Liver (tissue), 9 donors: ENCODE measurements around the gene ARID5B. TPM values are rescaled to one million over a fixed set of nuclear protein-coding genes. Genes with fewer than 3 reads are reported as not detected.

ENCODE experiments used
- DNase-seq: peaks from one replicate; pipeline ENCODE4 v3.0.0-alpha.2; 2017; ENCODE audit warnings: low spot score
- H3K27ac ChIP-seq, 2 donors: one replicate each; pipeline ENCODE4 v1.7.0; 2013; ENCODE audit warnings: inconsistent platforms in 2 of 2, low read length in 2 of 2, control low read depth in 1 of 2, low read depth in 1 of 2, mild to moderate bottlenecking in 1 of 2
- H3K27me3 ChIP-seq, 4 donors: one replicate each; pipeline versions ENCODE4 v1.6.1 to v1.7.0; 2013; ENCODE audit warnings: low read length in 3 of 4, inconsistent platforms in 1 of 4, mild to moderate bottlenecking in 1 of 4, moderate library complexity in 1 of 4; ENCODE audit not compliant: control insufficient read depth in 4 of 4, insufficient read depth in 4 of 4
- H3K36me3 ChIP-seq, 4 donors: one replicate each; pipeline versions ENCODE4 v1.6.1 to v1.7.0; 2013; ENCODE audit warnings: low read length in 3 of 4, mild to moderate bottlenecking in 3 of 4, low read depth in 1 of 4, moderate library complexity in 1 of 4; ENCODE audit not compliant: control insufficient read depth in 4 of 4, insufficient read depth in 3 of 4
- H3K4me1 ChIP-seq, 4 donors: one replicate each; pipeline versions ENCODE4 v1.6.1 to v1.7.0; 2013; ENCODE audit warnings: low read length in 3 of 4, mild to moderate bottlenecking in 3 of 4, moderate library complexity in 1 of 4; ENCODE audit not compliant: control insufficient read depth in 4 of 4, insufficient read depth in 4 of 4
- H3K4me3 ChIP-seq, 3 donors: one replicate each; pipeline versions ENCODE4 v1.6.1 to v1.7.0; 2013; ENCODE audit warnings: low read length in 3 of 3, control low read depth in 1 of 3, low read depth in 1 of 3, mild to moderate bottlenecking in 1 of 3
- H3K9ac ChIP-seq, 2 donors: one replicate each; pipeline ENCODE4 v1.7.0; 2013; ENCODE audit warnings: low read length in 2 of 2, mild to moderate bottlenecking in 2 of 2, moderate library complexity in 2 of 2, control low read depth in 1 of 2, low read depth in 1 of 2
- H3K9me3 ChIP-seq, 4 donors: one replicate each; pipeline versions ENCODE4 v1.6.1 to v1.7.0; 2013; ENCODE audit warnings: low read length in 3 of 4; ENCODE audit not compliant: control insufficient read depth in 4 of 4
- CTCF ChIP-seq: fragments of 150-350 bp; IDR thresholded peaks from 2 replicates; pipeline ENCODE4 v1.5.1; 2017; ENCODE audit warnings: improper control_type of control experiment, low read depth, low read length; ENCODE audit not compliant: missing input control
- FOXA1 ChIP-seq: IDR thresholded peaks from 2 replicates; pipeline ENCODE4 v1.6.1; 2016; ENCODE audit warnings: antibody characterized with exemption
- FOXA2 ChIP-seq: IDR thresholded peaks from 2 replicates; pipeline ENCODE4 v1.6.1; 2016; ENCODE audit warnings: antibody characterized with exemption
- HNF4A ChIP-seq, 2 donors: conservative IDR thresholded peaks; 2 replicates each; pipeline ENCODE4 v1.6.1; 2016; ENCODE audit warnings: antibody characterized with exemption in 2 of 2, mild to moderate bottlenecking in 2 of 2
- HNF4G ChIP-seq: IDR thresholded peaks from 2 replicates; pipeline ENCODE4 v1.6.1; 2016; ENCODE audit warnings: antibody characterized with exemption
- JUND ChIP-seq, 2 donors: IDR thresholded peaks; 2 replicates each; pipeline ENCODE4 v1.6.1; 2016; ENCODE audit warnings: antibody characterized with exemption in 2 of 2
- MAX ChIP-seq: IDR thresholded peaks from 2 replicates; pipeline ENCODE4 v1.6.1; 2016; ENCODE audit warnings: antibody characterized with exemption
- NR2F2 ChIP-seq: IDR thresholded peaks from 2 replicates; pipeline ENCODE4 v1.6.1; 2016; ENCODE audit warnings: antibody characterized with exemption
- RXRA ChIP-seq, 2 donors: IDR thresholded peaks; 2 replicates each; pipeline ENCODE4 v1.6.1; 2017 to 2018; ENCODE audit warnings: antibody characterized with exemption in 2 of 2, mild to moderate bottlenecking in 1 of 2
- SP1 ChIP-seq: IDR thresholded peaks from 2 replicates; pipeline ENCODE4 v1.6.1; 2018; ENCODE audit warnings: antibody characterized with exemption, mild to moderate bottlenecking
- ZBTB33 ChIP-seq: IDR thresholded peaks from 2 replicates; pipeline ENCODE4 v1.6.1; 2016; ENCODE audit warnings: antibody characterized with exemption
- WGBS: extraction: QIAGEN DNeasy Blood & Tissue Kit; methylation state at CpG from one replicate; pipeline ENCODE4 v1.1.7; 2013; 5-methylcytosine and 5-hydroxymethylcytosine counted together
- polyA plus RNA-seq, 2 donors: library from polyadenylated mRNA; stranded (reverse) in 1 of 2; unstranded in 1 of 2; fragments of 200-250 nt in 1 of 2; fragments of >200 nt in 1 of 2; fragmentation: Nextera tagmentation in 1 of 2; extraction: Ambion mirVana in 1 of 2; gene quantifications; one replicate each; pipeline versions ENCODE4 v1.2.1 to v1.2.3, GENCODE V29; 2013 to 2015
- total RNA-seq, 2 donors: library from RNA; depleted of rRNA; stranded (reverse); fragments of >200 nt; gene quantifications; one replicate each; pipeline ENCODE4 v1.2.3, GENCODE V29; 2014
- donor health status: healthy.
- donor health status: healthy.
- donor health status: healthy.
- donor health status: healthy.
- donor health status: healthy.

Gene ARID5B
- total and polyA plus RNA-seq, 4 donors = 1.3 to 6.4 (median 5.2) TPM

DNA sequence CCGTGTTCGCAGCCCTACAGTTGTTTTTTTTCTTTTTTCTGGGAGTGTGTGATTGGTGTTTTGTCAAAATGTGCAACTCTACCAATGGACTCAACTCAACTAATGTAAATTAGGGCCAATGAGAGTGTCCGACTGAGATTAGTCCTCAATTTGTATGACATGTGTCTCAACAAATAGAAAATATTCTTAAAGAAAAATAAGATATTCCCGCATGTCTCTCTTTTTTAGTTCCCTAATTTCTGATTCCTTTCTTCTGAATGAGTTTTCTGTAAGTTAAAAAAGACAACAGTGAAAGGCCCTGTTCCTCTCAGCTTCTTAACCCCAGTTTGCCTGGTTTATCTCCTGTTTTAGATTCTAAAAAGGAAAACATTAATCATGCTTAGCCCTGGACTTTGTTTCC, 61.5 kb downstream of the ARID5B start:
- Histone ChIP-seq H3K9ac (no peak overlapping the region), H3K4me1 (peaks cover 3 to 31% (median 12%) of the 10 kb centered on the region in 4 donors), H3K4me3 (no peak overlapping the region), H3K36me3 (no peaks in the 10 kb centered on the region), H3K27me3 (no peaks in the 10 kb centered on the region), H3K27ac (no peak overlapping the region), H3K9me3 (no peaks in the 10 kb centered on the region)
- DNase-seq = no peak
- no peak for TF ChIP-seq CTCF
- TF ChIP-seq RXRA (IDR thresholded peaks at IDR 0.05) = no peak
- TF ChIP-seq MAX = no peak
- no peak for TF ChIP-seq NR2F2
- TF ChIP-seq HNF4A (conservative IDR thresholded peaks at IDR 0.05) = no peak
- no peak for TF ChIP-seq JUND (IDR thresholded peaks at IDR 0.05)
- TF ChIP-seq HNF4G = no peak
- TF ChIP-seq FOXA1 = no peak
- WGBS = 95% methylated on average over 4 of the region's 4 CpGs

DNA sequence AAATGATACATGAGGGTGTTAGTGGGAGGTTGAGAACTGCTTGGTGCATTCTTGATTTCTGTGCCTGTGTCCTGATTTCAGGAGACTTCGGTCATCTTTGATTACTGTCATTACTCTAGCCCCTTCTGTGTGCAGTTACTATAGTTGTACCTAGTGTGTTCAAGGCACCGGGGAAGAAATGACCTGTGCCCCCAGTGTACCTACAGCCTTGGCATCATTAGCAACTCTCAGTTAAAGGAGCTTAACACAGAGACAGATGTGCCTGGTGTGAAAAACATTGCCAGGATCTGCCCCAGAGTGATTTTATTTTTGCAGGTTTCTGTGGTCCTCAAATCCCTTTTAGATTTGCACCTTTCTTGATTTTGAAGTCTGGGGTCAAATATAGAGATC, 62.2 kb downstream of the ARID5B start:
- H3K9me3 ChIP-seq = no peaks in the 10 kb centered on the region
- TF ChIP-seq HNF4A (conservative IDR thresholded peaks at IDR 0.05) (peak; percentile 18 to 35), RXRA (IDR thresholded peaks at IDR 0.05) (no peak), ZBTB33 (no peak), FOXA2 (no peak), CTCF (no peak), SP1 (peak; percentile 16)
- WGBS = 38% methylated on average over 2 of the region's 2 CpGs
- H3K4me3 ChIP-seq = no peak overlapping the region
- H3K27ac ChIP-seq = peak overlapping the region in 1 of 2 donors; percentile 50
- H3K36me3 ChIP-seq = no peaks in the 10 kb centered on the region
- H3K9ac ChIP-seq = no peak overlapping the region
- no peaks in the 10 kb centered on the region for H3K27me3 ChIP-seq
- H3K4me1 ChIP-seq = peaks cover 3 to 31% (median 12%) of the 10 kb centered on the region in 4 donors
- no peak for DNase-seq
